Hepatocyte (in vitro differentiated cells): ENCODE results near the gene BLM.

Source experiments
- EZH2 ChIP-seq: fragments of 200-600 bp; sonication (generic); IDR thresholded peaks from 2 replicates; pipeline ENCODE4 v1.6.1; 2016; ENCODE audit warnings: antibody characterized with exemption, mild to moderate bottlenecking, borderline replicate concordance
- TF ChIP-seq, protein P1 (sequence below): fragments of 200-600 bp; sonication (generic); IDR thresholded peaks from 2 replicates; pipeline ENCODE4 v1.5.1; 2016; ENCODE audit warnings: antibody characterized with exemption, mild to moderate bottlenecking; ENCODE audit not compliant: poor library complexity

DNA sequence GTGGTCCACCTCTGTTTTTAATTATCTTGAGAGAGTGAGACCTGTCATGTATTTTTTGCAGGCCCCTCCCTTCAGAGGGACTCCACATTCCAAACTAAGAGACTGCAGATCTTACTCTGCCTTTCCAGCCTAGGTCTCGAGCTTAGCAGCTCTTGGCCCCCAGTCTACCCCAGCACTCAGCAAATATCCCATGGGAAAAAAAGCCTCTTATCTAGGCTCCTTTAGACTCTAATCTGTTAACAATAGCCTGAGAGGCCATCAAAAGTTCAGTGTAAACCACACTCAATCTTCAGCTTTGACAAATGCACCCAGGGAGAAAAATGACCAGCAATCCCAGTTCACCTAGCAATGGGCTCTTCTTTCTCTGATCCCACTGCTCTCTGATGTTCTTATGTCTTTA is 8.6 kb upstream of the BLM start:
- TF ChIP-seq EZH2, result no peak
- TF ChIP-seq, protein P1, sequence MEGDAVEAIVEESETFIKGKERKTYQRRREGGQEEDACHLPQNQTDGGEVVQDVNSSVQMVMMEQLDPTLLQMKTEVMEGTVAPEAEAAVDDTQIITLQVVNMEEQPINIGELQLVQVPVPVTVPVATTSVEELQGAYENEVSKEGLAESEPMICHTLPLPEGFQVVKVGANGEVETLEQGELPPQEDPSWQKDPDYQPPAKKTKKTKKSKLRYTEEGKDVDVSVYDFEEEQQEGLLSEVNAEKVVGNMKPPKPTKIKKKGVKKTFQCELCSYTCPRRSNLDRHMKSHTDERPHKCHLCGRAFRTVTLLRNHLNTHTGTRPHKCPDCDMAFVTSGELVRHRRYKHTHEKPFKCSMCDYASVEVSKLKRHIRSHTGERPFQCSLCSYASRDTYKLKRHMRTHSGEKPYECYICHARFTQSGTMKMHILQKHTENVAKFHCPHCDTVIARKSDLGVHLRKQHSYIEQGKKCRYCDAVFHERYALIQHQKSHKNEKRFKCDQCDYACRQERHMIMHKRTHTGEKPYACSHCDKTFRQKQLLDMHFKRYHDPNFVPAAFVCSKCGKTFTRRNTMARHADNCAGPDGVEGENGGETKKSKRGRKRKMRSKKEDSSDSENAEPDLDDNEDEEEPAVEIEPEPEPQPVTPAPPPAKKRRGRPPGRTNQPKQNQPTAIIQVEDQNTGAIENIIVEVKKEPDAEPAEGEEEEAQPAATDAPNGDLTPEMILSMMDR, result no peak
